VCaP (cell line): Measurements from ENCODE around the gene DESI1.

Experiments
- H3K27ac ChIP-seq: fragments of 450-650 bp; 2 replicates; pipeline ENCODE4 v1.5.1; 2017
- TF ChIP-seq, protein P1 (sequence below): fragments of 450-650 bp; conservative IDR thresholded peaks from 2 replicates; pipeline ENCODE4 v1.5.1; 2017; ENCODE audit warnings: mild to moderate bottlenecking, moderate library complexity

DESI1 gene

DNA sequence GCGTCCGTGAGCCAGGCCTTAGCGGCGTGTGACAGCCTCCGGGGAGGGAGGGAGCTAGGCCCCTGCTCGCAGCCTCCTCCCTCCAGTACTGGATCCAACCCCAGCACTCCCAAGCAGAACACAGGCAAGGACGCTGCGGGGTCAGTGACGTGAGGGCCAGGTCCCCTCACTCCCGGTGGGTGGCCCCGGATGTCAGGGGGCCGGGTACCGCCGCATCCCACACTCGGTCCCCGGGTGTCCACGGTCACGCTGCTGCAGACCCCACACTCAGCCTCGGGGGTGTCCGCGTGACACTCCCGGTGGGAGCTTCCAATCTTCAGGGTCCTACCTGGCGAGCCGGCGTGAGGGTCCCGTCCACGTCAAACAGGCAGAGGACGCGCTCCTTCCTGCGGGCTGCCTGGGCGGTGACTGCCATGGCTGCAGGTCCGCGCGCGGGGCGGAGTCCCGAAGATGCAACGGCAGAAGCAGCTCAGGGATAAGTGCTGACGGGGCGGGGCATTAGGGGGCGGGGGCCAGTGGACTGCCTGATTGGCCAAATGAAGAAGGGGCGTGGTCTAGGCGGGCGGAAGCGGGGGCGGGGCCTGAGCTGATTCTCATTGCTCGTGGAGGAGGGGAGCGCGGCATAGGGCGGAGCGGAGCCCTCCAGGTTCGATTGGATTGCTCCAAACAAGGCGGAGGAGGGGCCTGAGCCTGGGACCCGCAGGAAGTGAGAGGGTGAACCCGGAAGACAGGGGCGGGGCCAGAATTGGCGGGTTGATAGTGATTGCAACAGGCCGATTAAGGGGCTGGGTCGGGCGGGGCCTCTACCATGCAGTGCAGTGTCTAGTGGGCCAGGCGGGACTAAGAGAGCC lies 31.2 kb downstream of the DESI1 start, which contains the start of gene PMM1:
Gene PMM1 (minus strand): TSS at position 450 of the 851 bp plus-strand sequence. CDS start 35 bp downstream, at position 415.
- TF ChIP-seq, protein P1, sequence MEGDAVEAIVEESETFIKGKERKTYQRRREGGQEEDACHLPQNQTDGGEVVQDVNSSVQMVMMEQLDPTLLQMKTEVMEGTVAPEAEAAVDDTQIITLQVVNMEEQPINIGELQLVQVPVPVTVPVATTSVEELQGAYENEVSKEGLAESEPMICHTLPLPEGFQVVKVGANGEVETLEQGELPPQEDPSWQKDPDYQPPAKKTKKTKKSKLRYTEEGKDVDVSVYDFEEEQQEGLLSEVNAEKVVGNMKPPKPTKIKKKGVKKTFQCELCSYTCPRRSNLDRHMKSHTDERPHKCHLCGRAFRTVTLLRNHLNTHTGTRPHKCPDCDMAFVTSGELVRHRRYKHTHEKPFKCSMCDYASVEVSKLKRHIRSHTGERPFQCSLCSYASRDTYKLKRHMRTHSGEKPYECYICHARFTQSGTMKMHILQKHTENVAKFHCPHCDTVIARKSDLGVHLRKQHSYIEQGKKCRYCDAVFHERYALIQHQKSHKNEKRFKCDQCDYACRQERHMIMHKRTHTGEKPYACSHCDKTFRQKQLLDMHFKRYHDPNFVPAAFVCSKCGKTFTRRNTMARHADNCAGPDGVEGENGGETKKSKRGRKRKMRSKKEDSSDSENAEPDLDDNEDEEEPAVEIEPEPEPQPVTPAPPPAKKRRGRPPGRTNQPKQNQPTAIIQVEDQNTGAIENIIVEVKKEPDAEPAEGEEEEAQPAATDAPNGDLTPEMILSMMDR: no peak
- peak within 1 kb of the TSS; percentile 88 for H3K27ac ChIP-seq

- TF ChIP-seq, protein P1: no peak
- peak overlapping the region; percentile 88 for H3K27ac ChIP-seq
Observed at GRCh38 chr22:41587347-41587723, 33.5 kb downstream of the DESI1 start.

- TF ChIP-seq, protein P1: no peak
Observed at GRCh38 chr22:41585898-41586297, 34.9 kb downstream of the DESI1 start.

GRCh38 chr22:41584881-41585280 lies 36.0 kb downstream of the DESI1 start:
- TF ChIP-seq, protein P1: no peak

More at GRCh38 chr22:41585898-41586297, 34.9 kb downstream of the DESI1 start:
- peak overlapping the region; percentile 16; the same call in 1 of the 2 replicates for H3K27ac ChIP-seq

DNA sequence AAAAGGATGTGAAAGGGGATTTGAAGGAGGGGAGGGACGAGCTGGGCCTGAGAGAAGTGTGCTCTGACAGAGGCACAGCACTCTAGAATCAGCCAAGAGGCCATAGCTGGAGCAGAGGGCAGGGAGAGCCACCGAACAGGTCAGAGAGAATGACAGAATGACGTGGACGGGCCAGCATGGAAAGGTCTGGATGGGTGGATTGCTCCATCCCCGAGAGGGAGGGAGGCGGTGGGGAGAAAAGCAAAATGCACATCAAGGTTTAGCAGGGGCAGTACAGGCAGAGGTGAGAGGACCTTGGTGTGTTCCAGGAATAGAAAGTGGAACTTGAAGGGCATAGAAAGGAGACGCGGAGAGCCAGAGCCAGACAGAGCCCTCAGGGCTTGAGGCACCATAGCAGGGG lies 38.1 kb downstream of the DESI1 start:
- H3K27ac ChIP-seq: no peak overlapping the region

More at GRCh38 chr22:41584881-41585280, 36.0 kb downstream of the DESI1 start:
- no peak overlapping the region for H3K27ac ChIP-seq

DNA sequence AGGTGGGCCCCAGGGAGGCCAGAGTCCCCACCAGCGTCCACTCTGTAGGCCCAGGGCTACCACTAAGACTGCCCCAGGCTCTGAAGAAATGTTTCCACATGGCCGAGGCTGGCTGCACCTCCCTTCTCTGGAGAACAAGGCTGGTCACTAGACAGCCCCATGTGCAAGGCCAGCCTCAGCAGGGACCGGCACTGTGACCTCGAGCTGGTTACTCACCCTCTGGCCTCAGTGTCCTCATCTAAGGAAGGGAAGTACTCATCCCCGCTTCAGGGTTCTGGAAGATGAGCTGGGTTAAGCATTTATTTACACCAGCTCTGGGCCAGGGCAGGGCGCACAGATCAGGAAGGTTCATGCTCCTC lies 40.9 kb downstream of the DESI1 start:
- TF ChIP-seq, protein P1: no peak
- H3K27ac ChIP-seq: no peak overlapping the region

More for the DNA sequence above, 38.1 kb downstream of the DESI1 start:
- TF ChIP-seq, protein P1: no peak

DNA sequence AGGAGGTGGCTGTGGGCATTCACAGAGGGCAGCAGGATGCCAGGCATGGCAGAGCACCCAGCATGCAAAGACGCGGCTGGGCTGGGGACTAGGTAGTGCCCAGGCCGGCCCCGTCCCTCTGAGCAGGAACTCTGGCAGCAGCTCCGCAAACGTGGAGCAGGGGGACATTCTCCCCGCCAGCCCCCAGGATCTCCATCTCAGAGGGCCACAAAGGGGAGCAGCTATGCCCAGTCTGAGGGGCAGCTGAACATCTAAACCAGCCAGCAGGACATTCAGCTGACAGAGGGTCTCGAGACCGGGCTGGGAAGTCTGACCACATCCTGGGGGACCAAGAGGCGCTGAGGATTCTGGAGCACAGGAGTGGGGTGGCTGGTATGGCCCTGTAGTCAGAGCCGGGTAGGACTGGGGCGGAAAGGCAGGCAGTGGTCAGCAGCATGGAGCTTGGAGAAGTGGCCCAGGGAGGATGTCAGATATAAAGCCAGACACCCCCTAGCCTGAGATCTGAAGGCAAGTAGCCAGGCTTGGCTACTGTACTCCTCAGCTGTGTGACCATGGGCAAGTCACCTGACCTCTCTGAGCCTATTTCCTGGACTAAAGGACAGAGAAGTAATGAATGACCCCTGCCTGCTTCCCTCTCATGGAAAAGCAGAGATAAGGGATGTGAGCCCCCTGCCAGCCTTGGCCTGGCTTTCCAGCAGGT lies 41.4 kb downstream of the DESI1 start:
- no peak overlapping the region for H3K27ac ChIP-seq
- TF ChIP-seq, protein P1: no peak
